ENCODE data around the gene SIRPG. TPM values are rescaled to one million over a fixed set of nuclear protein-coding genes. Genes with fewer than 3 reads are reported as not detected.
"Not testable (repeated sequence)": the region's sequence is repeated elsewhere in the genome, so short reads cannot be mapped to it uniquely, and the experiment has no call there.

SIRPG gene
- total and polyA plus RNA-seq, 2 experiments from 2014 or later: not detected

GRCh38 chr20:1618479-1618878 lies 39.1 kb downstream of the SIRPG start:
- DNase-seq (ENCODE audit: low read depth in 1 of 2, low spot score in 1 of 2): no peak
- TF ChIP-seq, protein P1, sequence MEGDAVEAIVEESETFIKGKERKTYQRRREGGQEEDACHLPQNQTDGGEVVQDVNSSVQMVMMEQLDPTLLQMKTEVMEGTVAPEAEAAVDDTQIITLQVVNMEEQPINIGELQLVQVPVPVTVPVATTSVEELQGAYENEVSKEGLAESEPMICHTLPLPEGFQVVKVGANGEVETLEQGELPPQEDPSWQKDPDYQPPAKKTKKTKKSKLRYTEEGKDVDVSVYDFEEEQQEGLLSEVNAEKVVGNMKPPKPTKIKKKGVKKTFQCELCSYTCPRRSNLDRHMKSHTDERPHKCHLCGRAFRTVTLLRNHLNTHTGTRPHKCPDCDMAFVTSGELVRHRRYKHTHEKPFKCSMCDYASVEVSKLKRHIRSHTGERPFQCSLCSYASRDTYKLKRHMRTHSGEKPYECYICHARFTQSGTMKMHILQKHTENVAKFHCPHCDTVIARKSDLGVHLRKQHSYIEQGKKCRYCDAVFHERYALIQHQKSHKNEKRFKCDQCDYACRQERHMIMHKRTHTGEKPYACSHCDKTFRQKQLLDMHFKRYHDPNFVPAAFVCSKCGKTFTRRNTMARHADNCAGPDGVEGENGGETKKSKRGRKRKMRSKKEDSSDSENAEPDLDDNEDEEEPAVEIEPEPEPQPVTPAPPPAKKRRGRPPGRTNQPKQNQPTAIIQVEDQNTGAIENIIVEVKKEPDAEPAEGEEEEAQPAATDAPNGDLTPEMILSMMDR (IDR thresholded peaks at IDR 0.05; ENCODE audit: low read depth, low read length): no peak

GRCh38 chr20:1616858-1617434 lies 40.6 kb downstream of the SIRPG start:
- Histone ChIP-seq H3K36me3 (no peaks in the 10 kb centered on the region), H3K9me3 (ENCODE audit: low read depth) (no peaks in the 10 kb centered on the region), H3K4me3 (no peak overlapping the region), H3K27ac (no peak overlapping the region), H3K27me3 (no peaks in the 10 kb centered on the region), H3K4me1 (ENCODE audit: low read depth) (no peaks in the 10 kb centered on the region)
- TF ChIP-seq, protein P1 (IDR thresholded peaks at IDR 0.05; ENCODE audit: low read depth, low read length): no peak
- DNase-seq (ENCODE audit: low read depth in 1 of 2, low spot score in 1 of 2): peak in 1 of 2 donors; percentile 11

More at GRCh38 chr20:1618479-1618878, 39.1 kb downstream of the SIRPG start:
- Histone ChIP-seq H3K4me1 (ENCODE audit: low read depth) (no peaks in the 10 kb centered on the region), H3K27ac (no peak overlapping the region), H3K36me3 (no peaks in the 10 kb centered on the region), H3K27me3 (no peaks in the 10 kb centered on the region), H3K9me3 (ENCODE audit: low read depth) (no peaks in the 10 kb centered on the region), H3K4me3 (no peak overlapping the region)

GRCh38 chr20:1610404-1610803 lies 47.2 kb downstream of the SIRPG start:
- H3K36me3 ChIP-seq; H3K9me3 ChIP-seq (ENCODE audit: low read depth); DNase-seq (ENCODE audit: low read depth in 1 of 2, low spot score in 1 of 2); H3K4me1 ChIP-seq (ENCODE audit: low read depth); H3K27me3 ChIP-seq; H3K4me3 ChIP-seq; H3K27ac ChIP-seq: not testable (repeated sequence)

DNA sequence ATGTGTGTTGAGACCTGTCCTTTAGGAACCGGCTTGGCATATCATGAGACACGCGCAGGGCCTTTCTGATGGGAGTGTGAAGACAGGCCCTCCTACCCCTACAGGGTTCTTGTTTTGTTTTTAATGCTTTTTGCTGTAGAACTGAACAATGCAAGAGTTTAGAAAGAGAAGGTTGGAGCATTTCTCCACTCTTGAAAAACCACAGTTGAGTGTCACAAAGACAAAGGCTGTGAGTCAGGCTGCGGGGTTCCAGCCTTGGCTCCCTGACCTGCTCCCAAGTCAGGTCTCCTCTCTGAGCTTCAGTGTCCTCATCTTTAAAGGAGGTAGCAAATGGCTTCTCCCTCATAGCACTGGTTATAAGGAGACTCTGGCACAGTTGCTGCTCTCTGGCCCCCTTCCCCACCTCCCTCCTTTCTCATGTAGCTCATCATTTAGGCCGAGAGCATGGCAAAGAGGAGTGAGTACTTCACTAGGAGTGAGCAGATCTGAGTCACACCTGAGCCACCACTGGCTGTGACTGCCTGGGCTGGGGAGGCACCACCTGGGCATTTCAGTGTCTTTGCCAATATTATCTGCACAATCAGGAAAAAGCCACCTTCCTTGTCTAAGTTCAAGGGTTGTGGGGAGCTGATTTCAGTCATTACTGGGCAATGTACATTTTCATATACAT lies 48.8 kb downstream of the SIRPG start:
- not testable (repeated sequence) for H3K27me3 ChIP-seq; H3K27ac ChIP-seq; H3K36me3 ChIP-seq; H3K9me3 ChIP-seq (ENCODE audit: low read depth); H3K4me1 ChIP-seq (ENCODE audit: low read depth); DNase-seq (ENCODE audit: low read depth in 1 of 2, low spot score in 1 of 2); H3K4me3 ChIP-seq

- Histone ChIP-seq H3K4me1 (ENCODE audit: low read depth) (no peaks in the 10 kb centered on the region), H3K9me3 (ENCODE audit: low read depth) (no peaks in the 10 kb centered on the region), H3K27ac (no peak overlapping the region), H3K4me3 (no peak overlapping the region), H3K36me3 (no peaks in the 10 kb centered on the region), H3K27me3 (no peaks in the 10 kb centered on the region)
- TF ChIP-seq, protein P1 (IDR thresholded peaks at IDR 0.05; ENCODE audit: low read depth, low read length): no peak
- DNase-seq (ENCODE audit: low read depth in 1 of 2, low spot score in 1 of 2): no peak
Measured at GRCh38 chr20:1600736-1601135, 56.8 kb downstream of the SIRPG start.

DNA sequence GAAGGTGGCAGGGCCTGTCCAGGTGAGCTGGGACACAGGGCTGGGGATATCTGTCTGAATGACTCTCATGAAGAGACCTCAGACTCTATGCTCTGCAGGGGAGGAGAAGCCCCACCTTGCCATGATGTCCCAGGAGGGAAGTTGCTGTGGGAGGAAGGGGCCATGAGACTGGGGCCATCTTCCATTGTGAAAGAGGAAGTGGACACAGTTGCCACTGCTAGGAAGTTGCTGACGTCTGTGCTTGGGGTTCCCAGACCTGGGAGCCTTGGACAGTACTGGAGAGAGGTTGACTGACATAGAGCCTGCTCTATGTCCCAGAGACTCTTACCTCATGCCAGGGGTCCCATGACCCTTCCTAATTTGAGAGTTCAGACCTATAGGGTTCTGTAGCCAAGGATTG lies 62.2 kb downstream of the SIRPG start:
- Histone ChIP-seq H3K27ac (no peak overlapping the region), H3K9me3 (ENCODE audit: low read depth) (no peaks in the 10 kb centered on the region), H3K36me3 (no peaks in the 10 kb centered on the region), H3K27me3 (no peaks in the 10 kb centered on the region), H3K4me3 (no peak overlapping the region), H3K4me1 (ENCODE audit: low read depth) (no peaks in the 10 kb centered on the region)
- no peak for DNase-seq (ENCODE audit: low read depth in 1 of 2, low spot score in 1 of 2)
- TF ChIP-seq, protein P1 (IDR thresholded peaks at IDR 0.05; ENCODE audit: low read depth, low read length): no peak

Data from cardiac muscle cell (in vitro differentiated cells and primary cell).